Neuron (in vitro differentiated cells): ENCODE data around the gene ELAVL3.
"Not testable (repeated sequence)": the region's sequence is repeated elsewhere in the genome, so short reads cannot be mapped to it uniquely, and the experiment has no call there.

Experiments used
- H2AFZ ChIP-seq: one replicate; pipeline ENCODE4 v1.6.1; 2013; ENCODE audit warnings: low read depth, mild to moderate bottlenecking, inconsistent platforms, low read length, moderate library complexity
- H3K27me3 ChIP-seq: one replicate; pipeline ENCODE4 v1.6.1; 2013; ENCODE audit warnings: low read length; ENCODE audit not compliant: insufficient read depth
- H3K36me3 ChIP-seq: one replicate; pipeline ENCODE4 v1.6.1; 2013; ENCODE audit warnings: low read length; ENCODE audit not compliant: insufficient read depth
- H3K4me1 ChIP-seq: one replicate; pipeline ENCODE4 v1.6.1; 2013; ENCODE audit warnings: low read length; ENCODE audit not compliant: insufficient read depth
- H3K4me3 ChIP-seq: 2 replicates; pipeline ENCODE4 v1.5.1; 2013; ENCODE audit warnings: mild to moderate bottlenecking, low read length, moderate library complexity
- H3K9me3 ChIP-seq: one replicate; pipeline ENCODE4 v1.6.1; 2013; ENCODE audit warnings: low read length

The ELAVL3 gene

DNA sequence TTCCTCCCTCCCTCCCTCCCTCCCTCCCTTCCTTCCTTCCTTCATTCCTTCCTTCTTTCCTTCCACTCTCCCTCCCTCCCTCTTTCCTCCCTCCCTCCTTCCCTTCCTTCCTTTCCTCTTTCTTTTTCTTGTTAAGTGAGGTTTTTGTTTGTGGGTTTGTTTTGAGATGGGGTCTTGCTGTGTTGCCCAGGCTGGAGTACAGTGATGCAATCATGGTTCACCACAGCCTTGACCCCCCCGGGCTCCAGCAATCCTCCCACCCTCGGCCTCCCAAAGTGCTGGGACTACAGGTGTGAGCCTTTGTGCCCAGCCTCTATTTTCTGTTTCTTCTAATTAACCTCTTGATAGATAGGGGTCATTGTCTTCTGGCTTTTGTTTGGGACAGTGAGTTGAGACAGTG is 19.4 kb downstream of the ELAVL3 start:
- Histone ChIP-seq H3K27me3 (no peaks in the 10 kb centered on the region), H3K9me3 (no peaks in the 10 kb centered on the region), H3K4me3 (no peak overlapping the region), H2AFZ (no peak overlapping the region), H3K4me1 (no peaks in the 10 kb centered on the region), H3K36me3 (peaks cover 59% of the 10 kb centered on the region)

GRCh38 chr19:11460207-11460606 is 20.6 kb downstream of the ELAVL3 start:
- no peak overlapping the region for H3K4me3 ChIP-seq
- H3K4me1 ChIP-seq = no peaks in the 10 kb centered on the region
- no peaks in the 10 kb centered on the region for H3K27me3 ChIP-seq
- no peak overlapping the region for H2AFZ ChIP-seq
- peaks cover 59% of the 10 kb centered on the region for H3K36me3 ChIP-seq
- no peaks in the 10 kb centered on the region for H3K9me3 ChIP-seq

- H2AFZ ChIP-seq, H3K27me3 ChIP-seq: not testable (repeated sequence)
- H3K36me3 ChIP-seq = peaks cover 56% of the 10 kb centered on the region
Measured at GRCh38 chr19:11458912-11459311, 21.9 kb downstream of the ELAVL3 start.

DNA sequence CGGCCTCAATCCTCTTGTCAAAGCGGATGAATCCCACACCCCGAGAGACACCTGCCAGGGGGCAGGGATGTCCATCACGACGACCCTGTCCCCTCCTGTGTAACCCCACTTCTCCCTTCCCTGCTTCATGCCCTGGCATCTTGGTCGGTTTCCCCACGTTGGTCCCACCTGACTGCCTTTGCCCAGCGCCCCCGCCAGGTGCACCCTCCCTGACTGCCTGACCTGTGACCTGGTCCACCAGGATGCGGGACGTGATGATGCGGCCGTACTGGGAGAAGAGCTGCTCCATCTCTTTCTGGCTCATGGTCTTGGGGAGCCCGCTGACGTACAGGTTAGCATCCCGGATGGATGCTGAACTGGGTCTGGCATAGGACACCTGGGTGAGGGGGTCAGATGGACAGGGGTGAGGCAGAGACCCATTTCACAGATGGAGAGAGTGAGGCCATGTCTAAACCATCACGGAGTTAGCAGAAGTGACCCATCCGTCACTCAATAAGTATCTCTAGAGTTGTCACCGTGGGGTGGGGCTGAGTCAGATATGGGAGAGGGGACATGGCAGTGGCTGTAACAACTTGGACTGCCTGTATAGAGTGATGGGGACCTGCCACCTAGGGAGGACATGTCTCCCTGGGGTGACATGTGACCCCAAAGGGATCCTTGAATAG is 22.5 kb downstream of the ELAVL3 start:
- H2AFZ ChIP-seq = no peak overlapping the region
- H3K27me3 ChIP-seq = no peaks in the 10 kb centered on the region
- no peaks in the 10 kb centered on the region for H3K9me3 ChIP-seq
- H3K36me3 ChIP-seq = peaks cover 56% of the 10 kb centered on the region
- H3K4me1 ChIP-seq = no peaks in the 10 kb centered on the region
- no peak overlapping the region for H3K4me3 ChIP-seq

More at GRCh38 chr19:11458912-11459311, 21.9 kb downstream of the ELAVL3 start:
- H3K4me1 ChIP-seq, H3K4me3 ChIP-seq, H3K9me3 ChIP-seq: not testable (repeated sequence)

DNA sequence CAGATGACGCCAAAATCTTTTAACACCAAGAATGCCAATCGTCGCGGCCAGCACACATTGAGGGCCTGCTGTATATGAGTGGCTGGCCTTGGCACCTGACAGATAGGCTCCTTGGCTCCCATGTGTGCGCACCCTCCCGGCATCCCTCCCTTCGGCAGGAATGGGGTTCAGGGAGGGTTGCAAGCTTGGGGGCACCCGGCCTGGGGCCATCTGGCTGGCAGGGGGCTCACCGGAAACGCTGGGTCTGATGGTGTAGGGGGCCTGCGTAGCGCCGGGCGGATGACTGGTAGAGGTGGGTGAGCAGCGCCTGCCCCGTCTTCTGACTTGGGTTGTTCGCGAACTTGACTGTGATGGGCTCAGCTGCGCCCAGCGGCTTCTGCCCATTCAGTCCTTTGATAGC is 23.0 kb downstream of the ELAVL3 start:
- Histone ChIP-seq H3K27me3 (no peaks in the 10 kb centered on the region), H3K4me1 (peaks cover 1% of the 10 kb centered on the region), H3K4me3 (no peak overlapping the region), H2AFZ (no peak overlapping the region), H3K36me3 (peaks cover 53% of the 10 kb centered on the region), H3K9me3 (no peaks in the 10 kb centered on the region)

DNA sequence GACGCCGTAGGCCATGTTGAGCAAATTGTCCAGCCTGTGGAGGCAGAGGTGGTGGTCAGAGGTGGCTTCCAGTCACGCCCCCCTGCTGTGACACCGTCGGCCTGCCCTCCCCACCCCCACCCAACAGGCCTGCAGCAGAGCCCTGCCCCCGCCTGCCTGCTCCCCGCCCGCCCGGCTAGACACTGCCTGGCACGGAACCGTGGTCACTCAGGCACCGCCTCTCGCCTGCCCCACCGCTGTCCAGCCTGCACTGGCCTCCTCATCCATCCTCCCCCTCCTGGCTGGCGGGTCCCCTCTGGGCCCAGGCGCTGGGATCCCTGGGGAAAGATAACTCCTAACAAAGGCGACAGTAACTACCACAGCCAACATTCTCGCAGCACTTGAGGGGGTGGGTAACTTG is 23.7 kb downstream of the ELAVL3 start:
- Histone ChIP-seq H3K36me3 (peaks cover 54% of the 10 kb centered on the region), H3K4me3 (no peak overlapping the region), H3K27me3 (no peaks in the 10 kb centered on the region), H3K4me1 (peaks cover 9% of the 10 kb centered on the region), H2AFZ (no peak overlapping the region), H3K9me3 (no peaks in the 10 kb centered on the region)

GRCh38 chr19:11456659-11457058 is 24.2 kb downstream of the ELAVL3 start:
- Histone ChIP-seq H3K4me3 (no peak overlapping the region), H3K4me1 (peaks cover 13% of the 10 kb centered on the region), H3K9me3 (no peaks in the 10 kb centered on the region), H3K27me3 (no peaks in the 10 kb centered on the region), H2AFZ (no peak overlapping the region), H3K36me3 (peaks cover 53% of the 10 kb centered on the region)

DNA sequence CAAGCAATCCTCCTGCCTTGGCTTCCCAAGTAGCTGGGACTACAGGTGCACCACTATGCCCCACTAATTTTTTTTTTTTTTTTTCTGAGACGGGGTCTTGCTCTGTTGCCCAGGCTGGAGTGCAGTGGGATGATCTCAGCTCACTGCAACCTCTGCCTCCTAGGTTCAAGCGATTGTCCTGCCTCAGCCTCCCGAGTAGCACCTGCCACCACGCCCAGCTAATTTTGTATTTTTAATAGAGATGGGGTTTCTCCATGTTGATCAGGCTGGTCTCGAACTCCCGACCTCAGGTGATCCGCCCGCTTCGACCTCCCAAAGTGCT is 25.7 kb downstream of the ELAVL3 start:
- H3K9me3 ChIP-seq, H2AFZ ChIP-seq, H3K27me3 ChIP-seq, H3K4me3 ChIP-seq: not testable (repeated sequence)
- peaks cover 48% of the 10 kb centered on the region for H3K36me3 ChIP-seq
- H3K4me1 ChIP-seq = peaks cover 13% of the 10 kb centered on the region

DNA sequence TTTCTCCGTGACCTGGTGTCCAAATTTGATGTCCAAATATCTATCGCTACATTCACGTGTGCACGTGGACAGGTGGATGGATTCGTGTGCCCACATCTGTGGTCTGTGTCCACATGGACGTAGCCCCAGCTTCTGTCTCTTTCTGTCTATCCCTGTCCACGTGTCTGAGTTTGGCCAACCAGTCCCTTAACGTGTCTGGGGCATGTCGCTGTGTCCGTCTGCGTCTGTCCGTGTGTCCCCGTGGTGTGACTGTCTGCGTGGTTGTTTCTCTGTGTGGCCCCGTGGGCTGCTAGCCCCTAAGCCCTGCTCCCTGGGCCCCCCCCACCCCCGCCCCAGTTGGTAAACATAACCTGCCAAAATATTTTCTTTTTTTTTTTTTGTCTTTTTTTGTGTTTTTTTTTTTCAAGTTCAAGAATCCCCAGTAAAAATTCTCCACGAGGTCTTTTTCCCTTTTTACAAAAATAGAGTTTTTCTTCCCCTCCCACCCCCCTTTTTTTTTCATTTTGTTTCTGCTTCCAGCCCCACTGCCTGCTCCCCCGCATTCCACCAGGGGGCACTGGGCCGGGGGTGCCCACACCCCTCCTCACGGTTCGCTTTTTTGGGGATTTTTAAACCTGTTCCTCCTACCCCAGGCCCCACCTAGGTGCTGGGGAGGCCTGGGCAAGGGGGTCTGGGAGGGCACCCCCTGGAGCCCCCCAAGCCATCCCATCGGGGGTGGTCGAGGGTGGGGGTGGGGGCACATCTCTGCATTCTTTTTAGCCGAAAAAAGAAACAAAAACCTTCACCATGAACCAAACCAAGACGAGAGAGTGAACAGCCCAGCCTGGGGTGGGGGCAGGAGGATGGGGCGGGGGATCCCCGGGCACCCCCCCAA is 27.1 kb downstream of the ELAVL3 start:
- peaks cover 13% of the 10 kb centered on the region for H3K4me1 ChIP-seq
- no peaks in the 10 kb centered on the region for H3K9me3 ChIP-seq
- H3K36me3 ChIP-seq = peaks cover 48% of the 10 kb centered on the region
- no peak overlapping the region for H2AFZ ChIP-seq
- no peaks in the 10 kb centered on the region for H3K27me3 ChIP-seq
- no peak overlapping the region for H3K4me3 ChIP-seq

- Histone ChIP-seq H2AFZ (no peak overlapping the region), H3K36me3 (peaks cover 48% of the 10 kb centered on the region), H3K4me1 (peaks cover 13% of the 10 kb centered on the region), H3K4me3 (no peak overlapping the region), H3K27me3 (no peaks in the 10 kb centered on the region), H3K9me3 (no peaks in the 10 kb centered on the region)
Measured at GRCh38 chr19:11452620-11453310, 28.1 kb downstream of the ELAVL3 start.

- Histone ChIP-seq H3K27me3 (no peaks in the 10 kb centered on the region), H3K4me1 (peaks cover 13% of the 10 kb centered on the region), H3K9me3 (no peaks in the 10 kb centered on the region), H3K36me3 (peaks cover 46% of the 10 kb centered on the region), H3K4me3 (no peak overlapping the region), H2AFZ (no peak overlapping the region)
Measured at GRCh38 chr19:11451871-11452619, 28.8 kb downstream of the ELAVL3 start.

- Histone ChIP-seq H2AFZ (no peak overlapping the region), H3K4me1 (peaks cover 13% of the 10 kb centered on the region), H3K27me3 (no peaks in the 10 kb centered on the region), H3K36me3 (peaks cover 50% of the 10 kb centered on the region), H3K4me3 (no peak overlapping the region), H3K9me3 (no peaks in the 10 kb centered on the region)
Measured at GRCh38 chr19:11451327-11451870, 29.4 kb downstream of the ELAVL3 start.
